ENCODE measurements around the gene UNC13C. TPM values are rescaled to one million over a fixed set of nuclear protein-coding genes. Genes with fewer than 3 reads are reported as not detected.

UNC13C gene
- total and polyA plus RNA-seq, 2 donors (not counting 3 experiments of a cell fraction or from before 2014, with no cell fraction given): not detected

DNA sequence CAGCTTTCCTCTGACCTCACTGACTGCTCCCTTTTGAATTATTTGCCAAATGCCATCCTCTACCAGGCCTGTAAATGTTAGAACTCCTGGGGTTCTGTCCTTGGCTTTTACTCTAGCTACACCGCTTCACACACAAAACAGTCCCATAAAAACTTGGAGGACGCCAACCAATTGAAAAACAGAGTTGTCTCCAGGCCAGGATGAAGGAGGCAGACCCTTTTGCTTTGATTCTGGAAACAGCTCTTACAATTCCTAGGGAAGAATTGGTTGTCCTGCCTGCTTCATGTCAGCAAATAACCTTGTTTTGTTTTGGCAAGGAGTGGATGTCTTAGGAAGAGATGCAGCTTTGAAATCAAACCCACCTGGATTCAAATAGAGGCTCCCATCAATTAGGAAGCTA lies 375.5 kb downstream of the UNC13C start:
- intact Hi-C loops (cut with micrococcal nuclease): no loop called here
- Histone ChIP-seq H3K9me3 (replicated peaks; ENCODE audit: control insufficient read depth, insufficient read depth, low read length) (no peaks in the 10 kb centered on the region), H3K9me1 (replicated peaks; ENCODE audit: control insufficient read depth, extremely low read depth, insufficient read depth, low read length) (no peaks in the 10 kb centered on the region), H3K27me3 (ENCODE audit: control insufficient read depth in 2 of 2, insufficient read depth in 2 of 2, low read length in 2 of 2) (no peaks in the 10 kb centered on the region), H3K4me2 (ENCODE audit: insufficient read depth, low read length) (no peak overlapping the region), H2AFZ (ENCODE audit: low read depth, low read length) (no peak overlapping the region), H3K79me2 (ENCODE audit: control insufficient read depth, insufficient read depth, low read length) (no peaks in the 10 kb centered on the region), H3K4me3 (replicated peaks in 1 of 3; ENCODE audit: insufficient read depth in 1 of 3, low read depth in 1 of 3, low read length in 3 of 3) (no peak overlapping the region), H3K9ac (replicated peaks; ENCODE audit: extremely low read depth, insufficient read depth, low read length) (no peak overlapping the region), H3K27ac (ENCODE audit: insufficient read depth, low read depth, low read length) (no peak overlapping the region), H3K36me3 (ENCODE audit: control insufficient read depth in 2 of 2, extremely low read depth in 1 of 2, insufficient read depth in 2 of 2, low read length in 2 of 2) (no peaks in the 10 kb centered on the region), H4K20me1 (replicated peaks; ENCODE audit: control insufficient read depth, extremely low read depth, insufficient read depth, low read length) (no peaks in the 10 kb centered on the region), H3K4me1 (ENCODE audit: control insufficient read depth, extremely low read depth, insufficient read depth, low read length) (no peaks in the 10 kb centered on the region)
- dilution Hi-C loops (cut with MboI; ENCODE audit: extremely low pct_ligation_motif_present, low sequenced_read_pairs): no loop called here
- BruUV-seq (replicated peaks): no TSS peak
- ChIA-PET CTCF (no interaction called here), POLR2A (no interaction called here)
- TF ChIP-seq FOS (IDR thresholded peaks at IDR 0.05; ENCODE audit: borderline replicate concordance, insufficient read depth, low read length) (no peak), MYC (IDR thresholded peaks at IDR 0.05; ENCODE audit: low read depth, low read length) (no peak), POLR2A (IDR thresholded peaks at IDR 0.05; ENCODE audit: low read depth, low read length) (no peak), POLR2AphosphoS5 (IDR thresholded peaks at IDR 0.05; ENCODE audit: insufficient read depth, low read depth, low read length) (no peak), JUN (IDR thresholded peaks at IDR 0.05; ENCODE audit: borderline replicate concordance, insufficient read depth, insufficient read length, low read depth) (no peak), GATA2 (IDR thresholded peaks at IDR 0.05; ENCODE audit: insufficient read depth, insufficient read length, low read depth, low read length) (no peak), EZH2 (IDR thresholded peaks at IDR 0.05; ENCODE audit: borderline replicate concordance, low read depth, low read length, severe bottlenecking) (no peak)
- TF ChIP-seq, protein P1, sequence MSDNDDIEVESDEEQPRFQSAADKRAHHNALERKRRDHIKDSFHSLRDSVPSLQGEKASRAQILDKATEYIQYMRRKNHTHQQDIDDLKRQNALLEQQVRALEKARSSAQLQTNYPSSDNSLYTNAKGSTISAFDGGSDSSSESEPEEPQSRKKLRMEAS (IDR thresholded peaks at IDR 0.05; ENCODE audit: insufficient read depth, insufficient read length): no peak
- TF ChIP-seq, protein P2, sequence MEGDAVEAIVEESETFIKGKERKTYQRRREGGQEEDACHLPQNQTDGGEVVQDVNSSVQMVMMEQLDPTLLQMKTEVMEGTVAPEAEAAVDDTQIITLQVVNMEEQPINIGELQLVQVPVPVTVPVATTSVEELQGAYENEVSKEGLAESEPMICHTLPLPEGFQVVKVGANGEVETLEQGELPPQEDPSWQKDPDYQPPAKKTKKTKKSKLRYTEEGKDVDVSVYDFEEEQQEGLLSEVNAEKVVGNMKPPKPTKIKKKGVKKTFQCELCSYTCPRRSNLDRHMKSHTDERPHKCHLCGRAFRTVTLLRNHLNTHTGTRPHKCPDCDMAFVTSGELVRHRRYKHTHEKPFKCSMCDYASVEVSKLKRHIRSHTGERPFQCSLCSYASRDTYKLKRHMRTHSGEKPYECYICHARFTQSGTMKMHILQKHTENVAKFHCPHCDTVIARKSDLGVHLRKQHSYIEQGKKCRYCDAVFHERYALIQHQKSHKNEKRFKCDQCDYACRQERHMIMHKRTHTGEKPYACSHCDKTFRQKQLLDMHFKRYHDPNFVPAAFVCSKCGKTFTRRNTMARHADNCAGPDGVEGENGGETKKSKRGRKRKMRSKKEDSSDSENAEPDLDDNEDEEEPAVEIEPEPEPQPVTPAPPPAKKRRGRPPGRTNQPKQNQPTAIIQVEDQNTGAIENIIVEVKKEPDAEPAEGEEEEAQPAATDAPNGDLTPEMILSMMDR (IDR thresholded peaks at IDR 0.05; ENCODE audit: extremely low read depth in 1 of 2, insufficient read depth in 1 of 2, low read depth in 1 of 2, low read length in 2 of 2): no peak
- FAIRE-seq (no peak), DNase-seq (ENCODE audit: low read depth, low spot score) (no peak)

Data from endothelial cell of umbilical vein (primary cell).